Measurements from ENCODE around the gene USP24.

Gene USP24

DNA sequence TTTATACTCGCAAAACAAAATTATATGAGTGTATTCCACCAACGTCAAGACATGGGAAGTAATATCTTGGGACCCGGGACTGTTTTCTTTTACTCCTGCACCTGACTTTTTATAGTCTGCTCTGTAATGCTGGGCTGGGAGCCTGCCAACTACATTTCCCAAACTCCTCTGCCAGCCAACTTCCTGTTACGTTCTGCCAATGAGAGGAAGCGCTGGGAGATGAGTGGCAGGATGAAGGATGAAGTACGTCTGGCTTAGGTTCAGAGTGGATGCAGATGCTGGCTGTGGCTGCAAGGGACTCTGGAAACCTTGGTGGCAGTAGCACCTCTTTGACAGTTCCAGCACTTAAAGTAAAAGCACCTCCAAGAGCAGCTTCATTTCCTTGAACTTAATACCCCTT lies 59.6 kb downstream of the USP24 start:
- peak; percentile 60 for DNase-seq

DNA sequence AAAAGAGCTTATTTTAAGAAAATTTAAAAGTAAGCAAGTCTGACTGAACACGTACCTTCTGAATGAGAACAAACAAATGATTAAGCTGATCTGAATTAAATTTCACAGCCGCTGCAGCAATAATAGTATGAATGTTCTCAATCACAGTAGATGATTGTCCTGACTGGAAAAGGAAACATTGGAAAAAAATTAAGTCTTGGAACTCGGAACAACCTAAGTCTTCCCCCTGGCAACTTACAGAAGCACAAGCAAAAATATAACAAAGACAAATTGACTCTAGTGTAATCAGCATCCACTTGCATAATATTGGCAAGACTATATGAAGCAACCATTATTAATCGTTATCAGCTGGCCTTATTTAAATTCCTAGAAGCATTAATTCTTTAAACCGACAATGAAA lies 60.5 kb downstream of the USP24 start:
- no peak for DNase-seq

DNA sequence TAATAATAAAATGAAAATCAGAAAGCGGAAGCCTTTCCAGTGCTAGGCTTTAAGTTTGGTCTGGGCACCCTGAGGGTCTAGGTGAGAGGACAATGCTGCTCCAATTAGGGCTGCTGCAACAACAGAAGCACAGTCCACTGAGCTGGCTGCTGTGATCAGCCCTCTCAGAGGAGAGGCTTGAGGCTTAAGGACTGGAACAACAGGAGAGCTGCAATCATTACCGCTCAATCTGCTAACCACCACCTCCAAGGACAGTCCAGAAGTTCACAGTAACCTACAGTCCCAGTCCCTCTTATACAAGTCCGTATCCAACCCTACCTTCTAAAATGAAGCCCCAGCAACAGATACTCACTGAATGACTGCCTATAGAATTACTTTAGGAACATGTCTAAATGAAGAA lies 62.1 kb downstream of the USP24 start:
- DNase-seq, result no peak

DNA sequence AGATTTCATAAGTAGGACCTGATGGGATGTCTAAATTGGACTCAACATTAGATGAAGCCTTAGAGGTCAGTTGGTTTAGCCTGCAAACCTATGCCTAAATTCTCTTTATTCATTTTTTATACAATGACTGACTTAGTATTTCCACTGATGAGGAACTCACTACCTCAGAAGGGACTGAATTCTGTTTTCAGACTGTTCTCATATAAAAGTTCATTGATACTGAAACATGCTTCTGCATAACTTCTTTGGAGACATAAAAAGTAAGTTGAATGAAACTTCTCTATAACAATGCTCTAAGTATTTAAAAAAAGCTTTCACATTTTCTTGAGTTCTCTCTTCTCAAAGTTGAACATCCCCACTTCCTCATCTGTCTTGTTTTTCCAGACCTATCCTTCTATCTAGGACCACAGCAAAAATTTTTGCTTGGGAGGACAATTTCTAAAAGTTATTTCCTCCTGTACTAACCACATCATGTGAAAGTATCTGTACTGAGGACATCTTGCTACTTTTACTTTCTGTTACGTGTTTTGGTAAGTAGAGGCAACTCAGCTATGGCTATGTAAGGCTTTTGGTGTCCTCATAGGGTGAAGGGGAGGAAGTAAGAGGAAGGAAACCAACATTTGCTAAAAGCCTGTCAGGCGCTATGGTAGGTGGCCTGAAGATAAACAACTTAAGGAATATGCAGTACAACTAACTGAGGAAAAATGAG lies 64.1 kb downstream of the USP24 start:
- no peak for DNase-seq

DNA sequence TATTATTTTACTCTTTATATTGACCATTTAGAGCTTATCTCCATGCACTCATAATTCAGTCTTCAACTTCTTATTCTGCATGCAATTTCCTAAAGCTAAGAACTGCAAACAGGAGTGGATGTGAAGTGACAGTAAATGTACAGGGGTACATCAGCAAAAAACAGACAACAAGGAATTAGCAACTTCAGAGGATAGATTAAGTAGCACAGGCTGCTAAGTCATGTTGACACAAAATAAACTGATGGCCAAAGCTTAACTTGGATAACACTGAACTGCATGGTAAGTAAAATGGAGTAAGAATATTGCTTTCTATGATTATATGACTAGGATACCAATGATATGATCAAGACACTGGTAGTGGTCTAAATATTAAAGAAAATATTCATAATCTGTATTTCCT lies 66.5 kb downstream of the USP24 start:
- peak; percentile 58 for DNase-seq

DNA sequence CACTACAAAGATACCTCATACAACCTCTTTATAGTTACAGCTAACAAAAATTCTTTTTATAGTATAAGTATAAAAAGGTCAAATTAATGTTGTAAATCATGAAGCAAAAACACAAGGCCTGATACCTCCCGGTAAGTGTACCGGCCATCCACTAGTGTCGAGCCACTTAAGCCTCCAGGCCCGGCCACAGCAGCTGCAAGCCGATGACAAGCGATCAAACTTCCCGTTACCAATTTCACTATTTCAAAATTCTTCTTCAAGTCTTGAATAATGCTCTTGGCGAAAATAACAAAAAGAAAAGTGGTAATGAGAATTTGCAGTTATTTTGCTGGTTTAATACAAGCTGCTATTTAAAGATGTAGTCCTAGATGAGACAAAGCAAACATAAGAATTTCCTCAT lies 67.6 kb downstream of the USP24 start:
- DNase-seq, result peak; percentile 9

DNA sequence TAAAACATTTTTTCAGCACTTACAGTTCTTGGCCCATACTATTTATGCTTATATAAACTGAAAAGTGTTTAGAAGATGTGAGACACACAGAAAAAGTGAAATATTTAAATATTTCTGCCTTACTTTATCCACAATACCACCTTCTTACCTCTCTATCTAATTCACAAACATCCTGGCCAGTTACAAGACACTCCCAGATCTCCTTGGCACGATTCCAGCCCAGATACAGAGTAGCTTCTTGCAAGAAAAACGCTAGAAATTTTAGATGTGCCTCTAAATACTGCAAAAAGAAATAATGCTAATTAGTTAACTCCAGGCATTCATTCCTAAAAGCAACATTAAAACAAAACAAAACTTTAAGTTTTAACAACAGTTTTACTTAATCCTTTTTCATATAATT lies 68.4 kb downstream of the USP24 start:
- DNase-seq, result peak; percentile 99

DNA sequence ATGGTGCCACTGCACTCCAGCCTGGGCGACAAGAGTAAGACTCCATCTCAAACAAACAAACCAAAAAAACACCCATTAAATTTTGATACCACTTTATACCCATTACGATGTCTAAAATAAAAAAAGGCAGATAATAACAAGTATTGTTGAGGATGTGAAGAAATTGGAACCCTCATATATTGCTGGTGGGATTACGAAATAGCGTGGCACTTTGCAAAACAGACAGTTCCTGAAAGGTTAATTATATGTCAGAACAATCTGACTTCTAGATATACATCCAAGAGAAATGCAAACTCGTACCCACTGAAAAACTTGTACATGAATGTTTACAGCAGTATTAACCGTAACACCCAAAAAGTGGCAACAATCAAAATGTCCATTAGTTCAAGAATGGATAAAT lies 70.3 kb downstream of the USP24 start:
- DNase-seq, result no peak

DNA sequence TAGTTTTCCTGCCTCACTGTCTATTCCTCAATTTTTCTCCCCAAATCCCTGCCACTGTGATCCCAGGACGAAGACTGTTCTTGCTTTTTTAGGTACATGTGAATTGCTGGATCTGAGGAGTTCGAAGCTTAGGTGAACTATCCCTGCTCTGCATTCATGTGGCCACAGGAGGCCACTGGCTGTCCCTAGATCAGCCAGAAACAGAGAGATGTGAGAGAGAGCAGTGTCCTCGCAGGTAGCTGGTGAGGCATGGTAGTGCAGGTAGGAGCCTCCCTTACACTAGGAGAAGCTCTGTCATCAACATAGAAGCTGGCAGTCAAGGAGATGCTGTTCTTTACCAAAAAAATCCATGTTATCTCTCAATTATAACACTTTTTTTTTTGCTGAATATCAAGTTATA lies 71.5 kb downstream of the USP24 start:
- DNase-seq, result peak; percentile 73

DNA sequence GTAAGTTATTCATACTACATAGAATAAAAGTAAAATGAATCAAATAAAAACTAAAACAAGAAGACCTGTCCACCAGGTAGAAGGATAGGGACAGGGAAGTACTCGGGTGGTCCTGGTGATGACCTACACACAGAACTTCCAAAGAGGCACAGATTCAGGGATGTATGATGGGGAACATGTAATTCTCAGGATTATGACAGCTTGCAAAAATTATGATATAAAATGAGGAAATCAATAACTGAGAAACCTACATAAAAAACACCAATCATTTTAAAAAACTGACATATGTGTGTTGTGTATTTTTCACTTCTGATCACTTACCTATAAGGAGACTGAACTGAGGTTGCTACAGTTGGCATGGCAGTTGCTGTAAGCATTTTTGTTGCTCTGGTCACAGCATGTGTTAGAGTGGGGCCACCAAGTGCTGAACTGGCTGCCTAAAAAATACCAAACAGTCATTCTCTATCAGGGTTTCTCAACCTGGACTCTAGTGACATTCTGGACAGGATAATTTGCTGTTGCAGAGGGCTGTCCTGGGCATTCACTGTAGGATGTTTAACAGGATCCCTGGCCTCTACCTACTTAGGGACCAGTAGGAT lies 73.8 kb downstream of the USP24 start:
- DNase-seq, result peak; percentile 13

DNA sequence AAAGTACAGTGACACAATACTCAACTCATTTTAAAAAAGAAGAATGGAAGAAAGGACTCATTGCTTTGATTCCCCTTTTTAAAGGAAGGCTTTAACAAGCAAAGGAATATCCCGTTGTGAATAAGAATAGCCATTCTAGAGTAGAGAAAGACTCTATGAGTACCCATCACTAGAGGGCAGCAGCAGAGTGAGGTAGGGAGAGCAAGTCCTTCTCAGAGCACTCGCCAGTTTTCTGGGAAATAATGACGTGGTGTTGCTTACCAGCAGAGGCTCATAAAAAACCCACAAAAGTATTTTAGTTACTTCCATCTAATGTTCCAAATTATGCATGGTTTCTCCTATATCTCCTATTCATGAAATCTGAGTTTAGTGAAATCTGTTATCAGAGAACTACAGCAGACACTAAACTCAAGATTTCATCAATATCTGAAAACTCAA lies 74.6 kb downstream of the USP24 start:
- peak; percentile 94 for DNase-seq

DNA sequence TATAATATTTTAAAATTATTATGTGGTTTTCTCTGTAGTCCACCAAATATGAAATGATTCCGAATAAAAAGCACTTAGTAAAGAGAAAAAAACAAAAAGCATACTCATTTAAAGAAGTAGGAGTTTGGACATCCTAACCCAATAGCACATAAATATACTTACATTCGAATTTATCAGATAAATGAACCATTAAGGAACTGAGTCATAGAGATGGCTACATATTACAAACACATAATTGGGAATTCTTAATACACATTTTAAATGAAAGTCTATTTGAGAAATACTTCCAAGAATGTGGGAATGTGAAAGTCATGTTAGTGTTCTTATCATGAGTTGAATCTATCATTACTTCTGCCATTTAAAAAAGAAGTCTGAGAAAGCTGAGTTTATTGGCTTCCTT lies 75.0 kb downstream of the USP24 start:
- DNase-seq, result no peak

DNA sequence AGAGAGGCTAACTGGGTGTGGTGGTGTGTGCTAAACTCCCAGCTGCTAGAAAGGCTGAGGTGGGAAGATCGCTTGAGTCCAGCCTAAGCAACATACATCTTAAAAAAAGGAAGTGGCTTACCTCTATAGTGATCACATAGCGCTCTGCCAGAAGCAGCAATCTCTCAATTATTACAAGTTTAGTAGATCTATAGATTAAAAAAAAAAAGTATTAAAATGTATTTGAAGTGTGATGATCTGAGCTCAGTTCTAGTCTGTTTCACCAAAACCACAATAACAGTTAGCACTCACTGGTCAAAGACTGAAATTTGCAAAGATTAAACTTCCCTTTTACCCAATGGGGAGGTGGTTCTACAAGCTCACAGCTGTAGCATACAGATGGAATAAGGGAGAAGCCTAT lies 76.3 kb downstream of the USP24 start:
- DNase-seq, result no peak

DNA sequence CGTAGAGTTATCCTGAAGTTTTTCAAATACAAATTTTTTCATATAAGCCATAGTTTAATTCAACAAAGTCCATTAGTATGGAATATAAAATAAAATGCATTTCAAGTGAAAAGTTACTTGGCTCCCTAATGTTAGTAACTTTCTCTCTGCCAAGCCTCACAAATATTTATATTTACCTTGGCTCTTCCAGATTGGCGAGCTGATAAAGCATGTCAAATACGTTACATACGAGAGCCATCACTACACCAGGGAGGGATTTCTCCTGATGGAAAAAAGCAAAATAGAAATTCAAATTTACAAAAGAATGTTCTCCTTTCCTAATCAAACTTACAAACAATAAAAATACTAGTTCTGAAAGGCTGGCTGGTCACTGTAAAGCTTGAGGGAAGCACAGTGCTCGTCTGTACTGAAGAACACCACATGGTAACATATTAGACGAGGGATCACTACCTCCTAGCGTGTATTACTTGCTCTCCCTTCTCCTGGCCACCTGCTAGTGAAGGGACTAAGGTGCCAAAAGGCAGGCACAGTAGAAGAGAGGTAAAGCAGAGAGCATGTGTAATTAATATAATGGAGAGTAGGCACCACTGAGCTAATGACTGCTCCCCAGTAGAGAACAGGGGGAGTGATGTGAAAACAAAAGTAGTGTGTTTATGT lies 80.9 kb downstream of the USP24 start:
- DNase-seq, result no peak

DNA sequence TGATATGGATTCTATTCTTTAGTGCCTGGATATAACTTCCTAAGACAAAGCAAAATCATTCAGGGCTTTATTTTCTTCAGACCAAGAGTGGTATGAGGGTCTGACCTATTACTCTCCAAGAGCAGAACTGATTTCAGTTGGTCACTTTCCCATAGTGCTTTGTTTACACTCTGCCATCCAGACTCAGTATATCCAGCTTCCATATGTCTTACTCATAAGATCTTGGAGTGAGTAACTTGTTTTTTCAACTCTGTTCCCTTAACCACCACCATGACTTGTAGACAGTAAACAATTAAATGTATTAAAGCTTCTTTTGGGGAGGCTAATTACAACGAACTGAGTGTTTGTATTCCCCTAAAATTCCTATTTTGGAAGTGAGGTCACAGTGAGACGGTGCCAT lies 83.4 kb downstream of the USP24 start:
- no peak for DNase-seq

DNA sequence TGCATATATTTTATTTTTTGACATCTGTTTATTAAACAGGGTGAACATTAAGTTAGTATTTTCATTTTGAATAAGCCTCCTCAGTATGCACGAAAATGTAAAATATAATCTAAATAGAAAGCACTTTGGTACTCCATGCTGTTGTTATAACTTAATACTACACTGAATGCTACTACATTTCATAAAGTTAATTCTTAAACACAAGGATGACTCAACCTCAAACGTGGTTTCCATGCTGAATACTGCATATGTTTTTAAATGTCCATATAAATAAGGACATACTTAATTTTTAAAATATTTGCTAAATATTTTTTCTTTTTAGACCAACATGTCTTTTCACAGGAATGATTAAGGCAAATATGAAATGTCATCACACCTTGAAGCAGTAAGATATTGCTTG lies 83.9 kb downstream of the USP24 start:
- DNase-seq, result no peak

DNA sequence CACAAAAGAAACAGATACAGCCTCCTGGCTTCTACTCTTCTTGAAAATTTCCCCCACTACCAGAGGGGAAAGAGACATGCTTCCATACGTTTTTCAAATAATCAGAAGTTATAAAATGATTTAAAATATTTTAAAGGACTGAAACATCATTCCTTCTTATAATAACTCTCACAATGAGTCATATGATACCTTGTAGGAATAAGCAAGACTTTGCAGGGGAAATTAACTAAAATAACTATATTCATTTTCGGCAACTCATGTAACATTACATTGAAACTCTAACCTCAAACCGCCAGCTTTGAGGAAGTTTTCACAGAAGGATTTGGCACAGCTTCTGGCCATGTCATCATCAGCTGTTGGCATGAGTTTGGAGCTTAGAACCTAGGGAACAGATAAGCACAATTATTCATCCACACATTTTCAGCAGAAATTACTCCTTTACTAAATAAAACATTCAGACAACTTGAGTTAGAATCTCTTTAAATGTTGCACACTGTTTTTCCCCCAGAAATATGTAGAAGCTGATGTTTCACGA lies 85.9 kb downstream of the USP24 start:
- peak; percentile 52 for DNase-seq

DNA sequence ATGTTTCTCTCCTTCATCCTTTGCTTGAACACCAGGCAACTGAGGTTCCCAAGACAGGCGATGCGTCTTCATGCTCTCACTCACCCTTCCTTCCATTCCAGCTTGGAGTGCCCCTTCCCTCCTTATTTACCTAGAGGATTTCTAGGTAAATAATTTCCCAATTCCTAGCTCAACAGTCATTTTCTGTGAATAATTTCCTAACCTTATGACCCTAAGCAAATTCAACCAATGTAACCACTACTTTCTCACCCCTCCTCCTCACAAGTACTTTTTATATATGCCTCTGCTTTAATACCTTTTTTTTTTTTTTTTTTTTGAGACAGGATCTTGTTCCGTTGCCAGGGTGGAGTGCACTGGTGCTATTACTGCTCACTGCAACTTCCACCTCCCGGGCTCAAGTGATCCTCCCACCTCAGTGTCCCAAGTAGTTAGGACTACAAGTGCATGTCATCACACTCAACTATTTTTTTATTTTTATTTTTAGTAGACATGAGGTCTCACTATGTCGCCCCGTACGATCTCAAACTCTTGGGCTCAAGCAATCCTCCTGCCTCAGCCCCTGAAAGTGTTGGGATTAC lies 86.7 kb downstream of the USP24 start:
- no peak for DNase-seq

DNA sequence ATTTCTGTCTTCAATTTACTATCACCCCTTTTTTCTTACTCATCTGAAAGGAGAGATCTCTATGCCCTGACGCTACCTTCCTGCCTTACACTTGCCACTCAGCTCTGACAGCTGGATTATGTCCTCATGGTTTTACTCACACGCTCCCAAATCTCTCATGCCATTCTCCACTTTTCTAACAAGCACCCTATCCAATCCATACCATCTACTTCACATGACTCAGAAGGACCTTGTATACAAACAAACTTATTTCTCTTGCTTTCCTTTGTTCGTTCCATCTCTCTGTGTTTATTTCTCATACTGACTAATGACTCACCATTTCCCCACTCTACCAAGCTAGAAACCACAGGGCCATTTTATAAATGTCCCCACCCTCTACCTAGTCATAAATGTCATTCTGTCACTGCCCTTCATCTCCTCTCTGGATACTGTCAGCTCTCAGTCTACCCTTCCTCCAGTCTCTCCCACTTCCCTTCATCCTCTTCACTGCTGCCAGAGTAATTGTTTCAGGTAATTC lies 87.3 kb downstream of the USP24 start:
- peak; percentile 50 for DNase-seq

DNA sequence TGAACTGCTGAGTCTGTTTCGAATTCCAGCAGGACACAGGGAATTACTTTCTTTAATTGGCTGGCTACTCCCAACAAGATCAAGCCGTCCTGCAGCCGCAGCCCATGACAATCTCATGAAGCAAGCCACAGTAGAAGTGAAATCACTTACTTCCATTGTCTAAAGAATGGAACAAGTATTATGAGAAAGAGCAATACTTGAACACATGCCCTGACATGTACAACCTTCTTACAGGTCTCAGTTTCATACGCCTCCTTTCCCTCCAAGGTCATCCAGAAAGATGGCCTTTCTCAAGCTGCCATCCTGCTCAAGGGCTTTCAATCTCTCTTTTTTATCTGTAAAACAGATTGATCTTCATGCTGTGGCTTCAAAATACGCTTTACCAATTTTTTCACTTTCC lies 90.7 kb downstream of the USP24 start:
- DNase-seq, result no peak

DNA sequence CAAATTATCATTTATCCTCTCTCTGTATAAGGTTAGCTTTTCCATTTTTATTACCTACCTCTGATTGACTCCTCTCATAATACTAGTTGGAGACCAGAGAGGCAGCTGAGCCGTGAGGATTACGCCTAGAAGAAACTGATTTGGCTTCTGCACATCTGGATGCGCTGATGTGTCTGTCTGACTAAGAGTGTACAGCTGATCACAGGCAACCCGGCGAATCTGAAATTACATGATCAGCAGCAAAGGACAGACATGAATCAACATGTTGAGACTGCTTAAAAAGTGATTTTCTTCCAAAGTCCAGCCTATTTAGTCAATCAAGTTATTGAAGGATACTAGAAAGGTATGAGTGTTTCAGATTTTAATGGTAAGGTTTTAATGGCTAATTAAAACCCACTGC lies 94.6 kb downstream of the USP24 start:
- no peak for DNase-seq

DNA sequence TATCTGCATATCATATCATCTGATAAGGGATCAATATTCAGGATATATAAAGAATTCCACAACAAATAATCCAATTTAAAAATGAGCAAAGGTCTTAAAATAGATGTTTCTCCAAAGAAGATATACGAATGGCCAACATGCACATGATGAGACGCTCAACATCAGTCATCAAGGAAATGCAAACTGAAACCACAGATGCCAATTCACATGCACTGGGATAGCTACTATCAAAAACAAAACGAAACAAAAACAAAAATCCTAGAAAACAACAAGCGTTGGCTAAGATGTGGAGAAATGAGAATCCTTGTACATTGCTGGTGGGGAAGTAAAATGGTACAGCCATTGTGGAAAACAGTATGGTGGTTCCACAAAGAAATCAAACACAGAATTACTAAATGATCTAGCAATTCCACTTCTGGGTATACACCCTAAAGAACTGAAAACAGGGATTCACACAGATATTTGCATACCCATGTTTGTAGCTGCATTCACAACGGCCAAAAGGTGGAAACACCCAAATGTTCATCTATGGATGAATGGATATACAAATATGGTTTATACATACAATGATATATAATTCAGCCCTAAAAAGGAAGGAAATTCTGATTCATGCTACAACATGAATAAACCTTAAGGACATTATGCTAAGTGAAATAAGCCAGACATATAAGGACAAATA lies 96.4 kb downstream of the USP24 start:
- no peak for DNase-seq

DNA sequence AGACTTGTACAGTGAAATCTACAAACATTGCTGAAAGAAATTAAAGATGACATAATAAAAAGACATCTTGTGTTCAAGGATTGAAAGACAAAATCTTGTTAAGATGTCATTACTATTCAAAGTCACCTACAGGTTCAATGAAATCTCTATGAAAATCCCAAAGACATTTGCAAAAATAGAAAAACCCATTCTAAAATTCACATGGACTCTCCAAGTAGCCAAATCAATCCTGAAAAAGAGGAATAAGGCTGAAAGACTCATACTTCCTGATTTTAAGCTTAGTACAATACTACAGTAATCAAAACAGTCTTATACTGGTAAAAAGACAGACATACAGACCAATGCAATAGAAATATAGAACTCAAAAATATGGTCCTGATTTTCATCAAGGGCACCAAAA lies 97.2 kb downstream of the USP24 start:
- DNase-seq, result no peak

Measured in hematopoietic multipotent progenitor cell treated with erythropoietin and hydrocortisone succinate and interleukin-3 and kit ligand, for 8 days (in vitro differentiated cells).